ENCODE results near the gene SLCO2A1. TPM values are rescaled to one million over a fixed set of nuclear protein-coding genes. Genes with fewer than 3 reads are reported as not detected.

SLCO2A1 gene
- total RNA-seq, 4 donors from 2014 or later: 5.4 to 24.9 (median 9.2) TPM

DNA sequence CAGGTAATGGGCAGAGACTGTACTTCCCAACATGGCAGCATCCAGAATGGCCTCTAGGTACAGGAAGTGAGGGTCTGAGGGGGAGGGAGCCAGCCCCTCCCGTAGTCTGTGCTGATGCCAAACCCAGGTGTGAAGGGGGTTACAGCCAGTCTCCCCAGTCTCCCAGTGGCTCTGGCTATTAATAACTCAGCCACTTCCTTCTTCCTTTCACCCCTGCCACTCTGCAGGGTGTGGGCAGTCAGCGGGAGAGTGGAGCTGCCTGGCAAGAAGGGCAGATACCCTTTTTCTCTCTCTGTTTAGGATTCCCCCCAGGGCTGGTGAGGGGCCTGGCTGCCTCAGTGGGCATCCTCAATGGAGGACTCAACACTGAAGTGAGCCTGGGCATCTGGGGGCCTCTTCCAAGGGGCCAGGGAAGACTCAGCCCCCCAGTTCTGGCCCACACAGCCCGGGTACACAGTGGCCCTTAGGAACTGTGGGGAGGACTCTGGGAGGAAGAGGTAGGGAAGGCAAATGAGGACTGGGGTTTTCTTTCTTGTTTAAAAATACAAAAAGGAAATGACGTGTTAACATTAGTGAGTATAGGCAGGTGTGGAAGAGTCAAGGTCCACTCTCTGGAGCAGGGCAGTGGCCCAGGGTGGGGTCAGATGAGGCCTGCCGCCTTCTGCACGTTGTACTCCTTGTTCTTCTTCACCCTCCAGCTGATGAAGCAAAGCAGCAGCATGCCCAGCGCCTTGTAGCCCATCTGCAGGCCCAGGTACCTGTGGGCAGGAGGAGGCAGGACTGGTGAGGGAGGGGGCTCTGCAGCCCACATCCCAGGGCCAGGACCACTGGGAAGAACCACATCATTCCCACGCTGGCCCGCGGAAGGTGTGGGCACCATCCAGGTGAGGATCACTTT lies 95.4 kb downstream of the SLCO2A1 start:
- no peak overlapping the region for H3K4me3 ChIP-seq (ENCODE audit: low read depth, poor library complexity, severe bottlenecking)
- intact Hi-C loops (cut with DNase I; ENCODE audit: low total_unique reads): loop anchor here (10.0 kb wide), 1 partner anchor 280 kb away; no protein-coding TSS in a partner anchor
- peak in 1 of 2 donors; percentile 72 for DNase-seq (ENCODE audit: low spot score in 2 of 2)
- WGBS, 2 donors: 82 to 90% methylated on average over 10 of the region's 10 CpGs
- TF ChIP-seq POLR2A (IDR thresholded peaks at IDR 0.05): no peak
- TF ChIP-seq, protein P1, sequence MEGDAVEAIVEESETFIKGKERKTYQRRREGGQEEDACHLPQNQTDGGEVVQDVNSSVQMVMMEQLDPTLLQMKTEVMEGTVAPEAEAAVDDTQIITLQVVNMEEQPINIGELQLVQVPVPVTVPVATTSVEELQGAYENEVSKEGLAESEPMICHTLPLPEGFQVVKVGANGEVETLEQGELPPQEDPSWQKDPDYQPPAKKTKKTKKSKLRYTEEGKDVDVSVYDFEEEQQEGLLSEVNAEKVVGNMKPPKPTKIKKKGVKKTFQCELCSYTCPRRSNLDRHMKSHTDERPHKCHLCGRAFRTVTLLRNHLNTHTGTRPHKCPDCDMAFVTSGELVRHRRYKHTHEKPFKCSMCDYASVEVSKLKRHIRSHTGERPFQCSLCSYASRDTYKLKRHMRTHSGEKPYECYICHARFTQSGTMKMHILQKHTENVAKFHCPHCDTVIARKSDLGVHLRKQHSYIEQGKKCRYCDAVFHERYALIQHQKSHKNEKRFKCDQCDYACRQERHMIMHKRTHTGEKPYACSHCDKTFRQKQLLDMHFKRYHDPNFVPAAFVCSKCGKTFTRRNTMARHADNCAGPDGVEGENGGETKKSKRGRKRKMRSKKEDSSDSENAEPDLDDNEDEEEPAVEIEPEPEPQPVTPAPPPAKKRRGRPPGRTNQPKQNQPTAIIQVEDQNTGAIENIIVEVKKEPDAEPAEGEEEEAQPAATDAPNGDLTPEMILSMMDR (IDR thresholded peaks at IDR 0.05): no peak

- TF ChIP-seq, protein P1 (IDR thresholded peaks at IDR 0.05): no peak
- TF ChIP-seq POLR2A (IDR thresholded peaks at IDR 0.05): no peak
- DNase-seq (ENCODE audit: low spot score in 2 of 2): peak in 1 of 2 donors; percentile 72
- intact Hi-C loops (cut with DNase I; ENCODE audit: low total_unique reads): loop anchor here (10.0 kb wide), 1 partner anchor 281 kb away; no protein-coding TSS in a partner anchor
- WGBS, 2 donors: 96% methylated on average over 9 of the region's 9 CpGs
- H3K4me3 ChIP-seq (ENCODE audit: low read depth, poor library complexity, severe bottlenecking): no peak overlapping the region
These were observed 96.4 kb downstream of the SLCO2A1 start for GRCh38 chr3:133933097-133934024.

DNA sequence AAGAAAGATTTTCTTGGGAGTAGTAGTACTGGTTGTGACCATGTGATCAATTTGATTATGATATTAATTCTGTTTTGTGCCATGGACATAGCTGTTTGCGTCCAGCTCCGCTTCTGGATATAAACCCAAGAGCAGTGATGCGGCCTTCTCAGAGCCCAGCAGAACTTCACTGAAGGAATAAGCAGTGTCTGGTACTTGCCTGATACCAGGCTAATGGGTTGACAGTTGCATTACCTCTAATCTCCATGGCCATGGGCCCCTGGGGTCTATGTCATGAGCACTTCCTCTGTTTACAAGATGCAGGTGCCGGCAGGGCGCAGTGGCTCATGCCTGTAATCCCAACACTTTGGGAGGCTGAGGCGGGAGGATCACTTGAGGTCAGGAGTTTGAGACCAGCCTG lies 97.7 kb downstream of the SLCO2A1 start:
- intact Hi-C loops (cut with DNase I; ENCODE audit: low total_unique reads): loop anchor here (10.0 kb wide), 1 partner anchor 283 kb away; no protein-coding TSS in a partner anchor
- WGBS, 2 donors: 95% methylated on average over 6 of the region's 6 CpGs
- TF ChIP-seq POLR2A (IDR thresholded peaks at IDR 0.05): no peak
- TF ChIP-seq, protein P1 (IDR thresholded peaks at IDR 0.05): no peak
- H3K4me3 ChIP-seq (ENCODE audit: low read depth, poor library complexity, severe bottlenecking): no peak overlapping the region
- DNase-seq (ENCODE audit: low spot score in 2 of 2): no peak

DNA sequence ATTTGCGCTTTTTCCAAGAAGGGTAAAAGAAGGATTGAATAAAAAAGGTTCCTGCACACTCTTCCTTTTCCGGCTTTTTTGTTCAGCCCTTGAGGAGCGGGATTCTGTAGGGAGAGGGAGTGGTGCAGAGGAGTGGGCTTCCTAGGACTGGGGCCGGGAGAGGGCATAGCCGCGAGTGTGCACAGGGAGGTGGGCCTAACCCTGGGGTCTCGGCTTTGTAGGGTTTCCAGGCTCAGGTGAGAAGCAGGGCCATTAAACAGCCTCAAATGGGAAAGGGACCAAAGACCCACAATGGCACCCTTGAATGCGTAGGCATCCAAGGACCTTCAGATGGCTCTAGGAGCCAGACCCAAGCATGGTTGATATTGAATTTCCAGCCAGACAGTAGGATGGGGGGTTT lies 98.6 kb downstream of the SLCO2A1 start:
- intact Hi-C loops (cut with DNase I; ENCODE audit: low total_unique reads): loop anchor here (10.0 kb wide), 1 partner anchor 284 kb away; no protein-coding TSS in a partner anchor
- WGBS, 2 donors: 93 to 94% methylated on average over 8 of the region's 8 CpGs

GRCh38 chr3:133930341-133930933 lies 99.3 kb downstream of the SLCO2A1 start:
- WGBS, 2 donors: 79 to 90% methylated on average over 1 of the region's 1 CpG
- H3K4me3 ChIP-seq (ENCODE audit: low read depth, poor library complexity, severe bottlenecking): no peak overlapping the region
- intact Hi-C loops (cut with DNase I; ENCODE audit: low total_unique reads): loop anchor here (10.0 kb wide), 1 partner anchor 284 kb away; no protein-coding TSS in a partner anchor
- no peak for DNase-seq (ENCODE audit: low spot score in 2 of 2)
- TF ChIP-seq, protein P1 (IDR thresholded peaks at IDR 0.05): peak in 1 of 3 donors; percentile 9
- no peak for TF ChIP-seq POLR2A (IDR thresholded peaks at IDR 0.05)

More for the DNA sequence above, 98.6 kb downstream of the SLCO2A1 start:
- H3K4me3 ChIP-seq (ENCODE audit: low read depth, poor library complexity, severe bottlenecking): no peak overlapping the region
- no peak for TF ChIP-seq POLR2A (IDR thresholded peaks at IDR 0.05)
- TF ChIP-seq, protein P1 (IDR thresholded peaks at IDR 0.05): no peak
- DNase-seq (ENCODE audit: low spot score in 2 of 2): no peak

All from lower leg skin (tissue), 4 donors.